RKO (cell line): ENCODE data around the gene UPP1.
"Not testable (repeated sequence)": the region's sequence is repeated elsewhere in the genome, so short reads cannot be mapped to it uniquely, and the experiment has no call there.

Source experiments
- DNase-seq: peaks from one replicate; pipeline ENCODE4 v3.0.0-alpha.2; 2016; ENCODE audit warnings: low spot score

UPP1 gene

DNA sequence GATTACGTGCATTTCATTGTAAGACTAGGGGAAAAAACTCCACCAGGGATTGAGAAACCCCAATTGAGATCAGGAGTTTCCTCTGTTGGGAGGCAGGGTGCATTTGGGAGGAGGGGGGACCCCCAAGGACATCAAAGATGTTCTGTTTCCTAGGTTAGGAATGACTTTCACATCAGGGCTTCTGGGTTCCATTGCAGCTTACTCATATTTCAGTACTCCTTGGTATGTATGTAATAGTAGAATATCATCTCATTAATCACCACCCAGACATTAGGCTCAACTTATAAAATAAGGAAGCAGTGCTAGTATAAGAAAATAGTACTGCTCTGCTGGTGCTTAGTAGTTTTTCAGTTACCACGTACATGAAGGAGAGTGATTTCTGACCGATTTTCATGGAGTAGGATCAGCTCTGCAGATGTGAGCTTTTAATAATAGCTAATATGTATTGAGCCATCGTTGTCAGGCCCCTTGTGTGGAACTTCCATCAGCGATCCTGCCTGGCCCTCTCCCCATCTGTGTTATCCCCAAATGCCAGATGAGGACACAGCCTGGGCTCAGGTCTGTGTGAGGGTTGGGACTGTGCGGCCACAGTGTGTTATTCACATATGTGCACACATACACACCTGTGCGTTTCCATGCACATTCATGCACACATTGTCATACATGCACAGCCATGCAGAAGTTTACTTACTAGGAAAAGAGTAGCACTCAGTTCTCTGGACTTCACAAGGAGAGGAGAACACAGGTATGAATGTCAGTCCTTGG is 23.5 kb downstream of the UPP1 start:
- no peak for DNase-seq

DNA sequence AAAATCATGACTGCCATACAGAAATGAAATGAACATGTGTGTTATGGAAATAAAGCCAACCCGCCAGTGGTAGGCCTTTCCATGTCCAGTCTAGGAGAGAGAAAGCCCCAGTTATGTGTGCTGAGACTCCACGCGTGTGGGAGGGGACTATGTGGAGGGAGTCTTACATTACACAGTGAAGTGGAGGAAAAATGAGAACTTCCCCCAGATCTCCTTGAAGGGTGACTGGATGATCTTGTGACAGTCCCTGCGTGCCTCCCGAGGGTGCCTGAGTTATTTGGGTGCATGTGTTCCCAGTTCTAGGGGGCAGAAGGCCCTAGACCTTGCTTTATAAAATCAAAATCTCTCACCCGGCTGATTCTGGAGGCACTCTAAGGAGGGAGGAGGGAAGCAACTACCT is 24.2 kb downstream of the UPP1 start:
- DNase-seq = no peak

DNA sequence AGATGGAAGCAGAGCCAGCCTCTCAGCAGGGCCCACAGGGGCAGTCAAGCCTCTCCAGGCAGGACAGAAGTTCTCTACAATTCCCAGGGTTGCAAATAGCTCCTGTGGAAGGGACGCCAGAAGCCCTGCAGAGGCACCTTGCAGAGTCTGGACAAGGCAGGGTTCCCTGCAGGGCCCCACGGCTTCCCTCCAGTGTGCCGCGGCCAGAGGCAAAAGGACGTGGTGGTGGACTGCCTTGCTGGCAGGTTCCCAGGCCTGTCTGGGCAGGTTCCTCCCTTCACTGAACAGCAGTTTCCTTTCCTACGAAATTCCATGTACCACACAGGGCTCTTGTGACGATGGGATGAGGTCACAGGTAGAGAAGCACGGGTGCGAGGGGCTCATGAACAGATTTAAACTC is 25.1 kb downstream of the UPP1 start:
- DNase-seq = no peak

DNA sequence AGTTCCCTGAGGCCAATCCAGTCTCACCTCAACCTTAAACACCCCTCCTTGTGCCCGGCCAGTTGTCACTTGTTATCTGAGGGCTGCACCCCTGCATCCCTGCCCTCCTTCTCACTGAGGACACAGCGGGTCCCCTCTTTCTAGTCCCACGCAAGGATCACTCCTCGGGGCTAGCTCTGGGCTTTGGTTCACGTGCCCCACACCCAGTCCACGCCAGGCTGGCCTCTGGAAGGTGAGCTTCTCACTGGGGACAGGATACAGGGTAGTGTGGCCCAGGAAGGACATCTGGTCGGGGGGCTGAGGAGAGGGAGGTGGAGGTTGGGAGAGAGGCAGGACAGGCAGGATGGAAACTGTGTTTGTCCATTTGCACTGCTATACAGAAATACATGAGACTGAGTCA is 25.5 kb downstream of the UPP1 start:
- DNase-seq = no peak

DNA sequence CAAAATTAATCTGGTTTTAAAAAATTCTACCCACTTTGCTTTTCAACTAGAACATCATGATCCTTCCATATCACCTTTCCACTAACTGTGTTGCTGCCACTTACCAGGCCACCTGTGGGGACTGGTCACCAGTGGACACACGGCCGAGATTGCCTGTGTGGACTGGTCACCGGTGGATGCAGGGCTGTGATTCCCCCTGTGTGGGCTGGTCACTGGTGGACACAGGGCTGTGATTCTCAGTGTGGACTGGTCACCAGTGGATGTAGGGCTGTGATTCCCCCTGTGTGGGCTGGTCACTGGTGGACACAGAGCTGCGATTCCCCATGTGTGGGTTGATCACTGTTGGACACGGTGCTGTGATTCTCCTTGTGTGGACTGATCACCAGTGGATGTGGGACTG is 27.0 kb downstream of the UPP1 start:
- DNase-seq = no peak

DNA sequence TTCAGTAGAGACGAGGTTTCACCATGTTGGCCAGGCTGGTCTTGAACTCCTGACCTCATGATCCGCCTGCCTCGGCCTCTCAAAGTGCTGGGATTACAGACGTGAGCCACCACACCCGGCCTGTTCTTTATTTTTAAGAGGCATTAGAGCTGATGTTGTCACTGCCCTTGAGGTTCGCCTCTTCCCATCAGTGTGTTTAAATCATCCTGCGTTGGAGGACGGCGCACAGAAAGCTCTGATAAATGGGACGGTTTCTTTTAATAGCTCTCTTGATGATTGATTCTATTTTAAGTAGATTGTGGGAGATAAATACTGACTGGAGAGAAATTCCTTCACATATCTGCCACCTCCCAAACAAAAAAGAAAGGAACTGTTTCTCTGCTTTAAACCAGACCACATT is 29.0 kb downstream of the UPP1 start:
- DNase-seq = no peak

DNA sequence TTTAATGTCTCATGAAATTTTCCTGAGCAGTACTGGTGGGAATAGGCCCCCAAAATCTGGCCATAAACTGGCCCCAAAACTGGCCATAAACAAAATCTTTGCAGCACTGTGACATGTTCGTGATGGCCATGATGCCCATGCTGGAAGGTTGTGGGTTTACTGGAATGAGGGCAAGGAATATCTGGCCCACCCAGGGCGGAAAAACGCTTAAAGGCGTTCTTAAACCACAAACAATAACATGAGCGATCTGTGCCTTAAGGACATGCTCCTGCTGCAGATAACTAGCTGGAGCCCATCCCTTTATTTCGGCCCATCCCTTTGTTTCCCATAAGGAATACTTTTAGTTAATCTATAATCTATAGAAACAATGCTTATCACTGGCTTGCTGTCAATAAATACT is 31.5 kb downstream of the UPP1 start:
- DNase-seq = not testable (repeated sequence)

DNA sequence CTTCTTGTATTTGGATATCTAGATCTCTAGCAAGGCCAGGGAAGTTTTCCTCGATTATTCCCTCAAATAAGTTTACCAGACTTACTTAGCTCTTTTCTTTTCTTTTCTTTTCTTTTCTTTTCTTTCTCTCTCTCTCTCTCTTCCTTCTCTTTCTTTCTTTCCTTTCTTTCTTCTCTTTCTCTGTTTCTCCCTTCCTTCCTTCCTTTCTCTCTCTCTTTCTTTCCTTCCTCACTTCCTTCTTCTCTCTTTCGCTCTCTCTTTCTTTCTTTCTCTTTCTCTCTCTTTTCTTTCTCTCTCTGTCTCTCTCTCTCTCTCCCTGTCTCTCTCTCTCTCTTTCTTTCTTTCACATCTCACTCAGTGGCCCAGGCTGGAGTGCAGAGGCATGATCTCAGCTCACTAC is 37.0 kb downstream of the UPP1 start:
- DNase-seq = no peak

DNA sequence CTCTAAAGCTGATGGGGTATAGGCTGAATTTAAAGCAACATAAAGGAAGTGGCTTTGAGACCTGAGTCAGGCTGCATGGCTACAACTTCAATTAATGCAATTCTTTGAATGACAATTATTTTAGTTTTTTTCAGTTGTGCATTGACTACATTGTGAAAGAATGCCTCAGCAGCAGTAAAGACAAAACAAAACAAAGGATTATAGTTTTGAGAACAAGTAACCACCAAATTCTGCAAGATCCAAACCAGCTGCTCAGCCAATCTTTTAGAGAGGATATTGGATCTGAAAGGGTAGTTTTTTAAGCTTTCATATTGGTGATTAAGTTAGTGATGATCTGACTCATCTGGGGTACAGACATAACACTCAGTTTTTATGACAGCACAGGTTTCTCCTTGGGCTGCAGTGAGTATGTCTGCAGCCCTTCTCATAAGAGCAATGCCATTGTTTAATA is 41.6 kb downstream of the UPP1 start:
- peak; percentile 13 for DNase-seq

DNA sequence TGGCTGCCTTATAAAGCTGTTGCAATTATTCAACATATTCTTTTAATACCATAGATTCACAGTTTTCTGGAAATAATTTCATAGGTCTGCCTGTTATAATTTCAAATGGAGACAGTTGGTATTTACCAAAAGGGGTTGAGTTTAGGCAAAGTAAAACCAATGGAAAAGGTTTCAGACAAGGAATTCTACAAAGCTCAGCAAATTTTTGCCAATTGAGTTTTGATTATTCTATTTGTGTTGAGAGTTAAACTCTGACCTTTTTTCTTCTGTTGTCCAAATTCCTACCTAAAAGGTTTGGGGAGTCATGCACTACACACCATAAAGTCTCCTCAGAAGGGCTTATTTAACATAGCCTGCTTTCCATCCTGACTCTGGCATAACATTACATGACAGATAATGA is 43.7 kb downstream of the UPP1 start:
- DNase-seq = no peak

DNA sequence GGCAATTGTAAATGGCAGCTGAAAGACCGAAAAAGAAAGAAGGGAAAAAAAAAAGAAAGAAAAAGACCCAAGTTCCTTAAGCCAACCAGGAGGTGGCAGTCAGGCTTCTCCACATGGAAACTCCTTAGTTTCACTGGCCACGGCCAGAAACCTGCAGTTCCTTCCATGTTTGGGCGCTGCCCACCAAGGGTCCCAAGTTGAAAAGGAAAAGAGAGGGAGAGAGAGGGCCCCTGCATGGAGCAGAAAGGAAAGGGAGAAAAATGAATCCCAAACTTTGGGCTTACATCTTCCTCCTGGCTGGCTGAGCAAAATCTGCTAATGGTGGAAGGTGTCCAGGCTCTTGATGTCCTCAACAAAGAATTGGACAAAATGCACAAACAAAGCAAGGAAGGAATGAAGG is 50.4 kb downstream of the UPP1 start:
- no peak for DNase-seq

DNA sequence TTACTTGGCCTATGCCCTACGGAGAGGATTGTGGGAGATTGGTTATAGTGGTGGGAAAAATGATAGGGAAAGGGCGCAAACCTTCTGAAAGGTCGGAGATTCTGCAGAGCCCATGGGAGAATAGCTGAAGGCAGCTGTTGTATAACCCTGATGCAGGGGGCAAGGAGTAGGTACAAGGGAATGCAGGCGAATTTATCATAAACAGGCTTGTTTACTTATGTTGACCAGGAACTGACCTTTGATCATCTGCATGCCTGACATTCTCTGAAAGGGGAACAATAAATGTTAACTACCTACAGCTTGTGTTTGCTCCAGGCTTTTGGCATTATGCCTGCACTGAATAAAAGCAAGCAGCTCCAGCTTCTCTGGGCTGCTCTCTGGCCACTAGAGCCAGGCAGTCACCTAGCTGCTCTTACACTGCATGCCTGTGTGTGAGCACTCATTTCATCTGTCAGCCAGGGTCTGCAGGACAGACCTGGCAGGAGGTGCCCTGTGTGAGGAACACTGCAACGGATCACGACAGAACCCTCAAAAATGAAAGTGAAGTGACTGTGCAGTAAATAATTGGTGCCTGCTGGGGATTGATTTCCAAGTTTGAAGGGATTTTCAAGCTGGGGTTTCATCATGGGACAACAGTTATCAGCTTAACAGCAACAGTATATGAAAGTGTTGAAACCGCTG is 51.1 kb downstream of the UPP1 start:
- DNase-seq = no peak

DNA sequence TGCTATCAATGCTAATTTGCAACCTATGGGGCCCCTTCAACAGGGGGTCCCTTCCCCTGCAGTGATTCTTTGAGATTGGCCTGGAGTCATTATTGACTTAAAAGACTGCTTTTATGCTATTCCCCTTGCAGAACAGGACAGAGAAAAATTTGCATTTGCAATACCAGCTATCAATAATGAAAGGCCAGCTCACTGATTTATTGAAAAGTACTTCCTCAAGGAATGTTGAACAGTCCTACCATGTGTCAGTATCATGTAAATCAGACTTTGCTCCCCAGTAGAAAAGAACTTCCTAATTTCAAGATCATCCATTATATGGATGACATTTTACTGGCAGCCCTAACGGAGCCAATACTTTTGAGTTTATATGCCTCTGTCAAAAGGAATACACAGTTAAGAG is 52.5 kb downstream of the UPP1 start:
- DNase-seq = no peak

DNA sequence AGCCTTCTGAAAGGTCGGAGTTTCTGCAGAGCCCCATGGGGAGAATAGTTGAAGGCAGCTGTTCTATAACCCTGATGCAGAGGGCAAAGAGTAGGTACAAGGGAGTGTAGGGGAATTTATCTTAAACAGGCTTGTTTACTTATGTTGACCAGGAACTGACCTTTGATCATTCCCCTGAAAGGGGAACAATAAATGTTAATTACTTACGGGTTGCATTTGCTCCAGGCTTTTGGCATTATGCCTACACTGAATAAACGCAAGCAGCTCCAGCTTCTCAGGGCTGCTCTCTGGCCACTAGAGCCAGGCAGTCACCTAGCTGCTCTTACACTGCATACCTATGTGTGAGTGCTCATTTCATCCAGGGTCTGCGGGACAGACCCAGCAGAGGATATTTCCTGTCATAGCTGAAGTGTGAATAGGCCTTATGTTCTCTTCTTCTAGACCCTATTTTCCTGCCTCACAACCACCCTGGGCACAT is 55.3 kb downstream of the UPP1 start:
- DNase-seq = no peak

DNA sequence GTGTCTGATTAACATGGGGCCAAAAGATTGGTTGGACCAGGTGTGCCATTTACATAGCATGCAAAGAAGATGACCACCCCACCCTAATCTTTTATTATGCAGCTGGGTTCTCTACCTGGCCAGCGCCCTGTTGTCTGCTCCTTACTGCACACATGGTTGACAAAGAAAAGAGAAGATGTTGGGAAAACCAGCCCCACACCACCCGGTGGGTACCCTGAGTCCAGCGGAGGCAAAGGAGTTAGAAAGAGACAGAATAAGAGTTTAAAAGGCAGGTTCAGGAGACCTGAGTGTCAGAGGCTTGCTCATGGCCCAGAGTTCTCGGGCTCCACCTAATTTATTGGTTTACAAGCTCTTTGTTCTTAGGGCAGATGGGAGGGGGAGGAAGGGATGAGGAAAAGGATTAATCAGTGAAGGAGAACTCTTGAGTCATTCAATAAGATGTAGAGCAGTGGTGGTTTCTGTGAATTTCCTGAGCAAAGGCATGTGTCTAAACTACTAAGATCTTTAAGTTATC is 58.1 kb downstream of the UPP1 start:
- DNase-seq = no peak

DNA sequence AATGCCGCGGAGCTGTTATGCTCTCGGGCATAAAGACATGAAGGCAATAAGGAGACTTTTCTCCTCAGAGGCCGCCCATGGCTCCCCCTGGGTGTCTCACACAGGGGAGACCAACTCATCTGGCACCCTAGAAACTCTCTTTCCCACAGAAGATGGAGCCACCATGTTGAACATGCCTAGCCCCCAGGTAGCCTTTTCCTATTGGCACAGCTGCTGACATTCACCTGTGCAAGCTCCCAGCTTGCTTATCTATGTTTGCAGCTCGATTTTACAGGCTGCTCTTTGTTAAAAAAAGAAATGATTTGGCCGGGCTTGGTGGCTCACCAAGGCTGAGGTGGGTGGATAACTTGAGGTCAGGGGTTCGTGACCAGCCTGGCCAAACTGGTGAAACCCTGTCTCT is 58.6 kb downstream of the UPP1 start:
- DNase-seq = not testable (repeated sequence)

DNA sequence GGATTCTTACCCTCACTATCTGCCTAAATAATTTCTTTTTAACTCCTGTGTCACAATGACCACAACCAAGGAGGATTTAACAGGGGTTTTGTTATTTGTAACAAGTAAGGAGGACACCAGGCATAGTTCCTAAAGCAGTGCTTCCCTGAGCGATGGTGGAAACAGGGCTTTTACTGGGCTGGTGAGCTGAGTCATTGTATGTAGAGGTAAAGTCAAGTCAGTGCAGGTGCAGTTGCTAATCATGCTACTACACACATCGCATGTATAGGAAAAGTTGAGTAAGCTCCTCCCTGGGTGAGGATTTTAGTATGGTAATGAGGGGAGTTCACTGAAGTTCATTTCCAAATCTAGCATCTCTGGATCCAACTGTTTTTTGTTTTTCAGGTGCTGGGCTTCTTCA is 59.2 kb downstream of the UPP1 start:
- DNase-seq = no peak

DNA sequence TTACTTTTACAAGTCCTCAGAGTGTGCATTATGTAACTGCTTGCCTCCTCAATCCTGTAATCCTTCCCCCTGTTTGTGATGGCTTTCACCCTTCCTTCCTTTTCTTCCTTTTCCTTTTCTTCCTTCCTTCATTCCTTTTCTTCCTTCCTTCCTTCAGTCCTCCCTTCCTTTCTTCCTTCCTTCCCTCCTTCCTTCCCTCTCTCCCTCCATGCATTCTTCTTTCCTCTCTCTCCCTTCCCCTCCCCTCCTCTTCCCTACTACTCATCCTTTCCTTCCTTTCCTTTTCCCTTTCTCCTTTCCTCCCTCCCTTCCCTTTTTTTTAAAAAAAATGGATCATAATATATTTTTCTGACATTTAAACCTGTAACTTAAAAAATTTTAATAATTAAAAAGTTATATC is 60.0 kb downstream of the UPP1 start:
- DNase-seq = no peak

DNA sequence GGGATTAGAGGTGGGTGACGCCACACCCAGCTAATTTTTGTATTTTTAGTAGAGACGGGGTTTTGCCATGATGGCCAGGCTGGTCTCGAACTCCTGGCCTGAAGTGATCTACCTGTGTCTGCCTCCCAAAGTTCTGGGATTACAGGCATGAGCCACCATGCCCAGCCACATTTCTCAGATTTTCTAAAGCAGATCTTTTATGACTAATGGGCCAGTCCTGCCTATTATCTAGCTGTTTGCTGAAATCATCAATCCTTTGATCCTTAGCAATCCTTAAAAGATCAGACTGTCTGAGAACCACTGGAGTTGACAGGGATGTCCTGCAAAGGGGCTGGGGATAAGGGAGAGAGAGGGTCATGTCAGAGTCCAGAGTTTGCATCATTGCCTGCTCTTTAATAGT is 61.0 kb downstream of the UPP1 start:
- DNase-seq = no peak

DNA sequence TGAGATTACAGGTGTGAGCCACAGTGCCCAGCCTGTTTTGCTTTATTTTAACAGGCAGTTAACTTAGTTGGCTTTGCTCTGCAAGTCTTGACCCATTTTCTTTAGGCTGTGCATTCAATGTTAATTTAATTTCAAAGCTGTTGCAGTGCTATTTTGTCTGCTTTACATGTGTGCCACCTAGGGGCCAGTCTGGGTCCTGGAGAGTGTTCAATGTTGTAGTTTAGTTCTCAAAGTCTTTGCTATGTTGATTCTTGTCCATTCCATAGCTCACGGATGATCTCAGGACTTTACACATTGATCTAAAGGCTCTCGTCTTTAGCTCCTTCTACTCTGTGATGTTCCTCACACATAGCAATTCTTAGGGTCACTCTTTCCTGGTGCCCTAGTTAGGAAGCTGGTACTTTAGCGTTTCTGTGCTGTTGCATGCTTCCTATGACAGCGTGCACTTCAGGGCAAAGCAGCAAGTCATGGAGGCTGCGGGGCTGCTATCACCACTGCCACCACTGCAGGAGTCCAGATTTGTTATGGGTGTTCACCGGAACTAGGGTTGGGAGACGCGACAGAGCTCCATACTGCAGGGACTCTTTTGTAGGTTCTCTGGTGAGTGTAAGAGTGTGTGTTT is 65.8 kb downstream of the UPP1 start:
- peak; percentile 68 for DNase-seq
